ENCODE measurements around the gene PAFAH1B2. TPM values are rescaled to one million over a fixed set of nuclear protein-coding genes. Genes with fewer than 3 reads are reported as not detected.
"Not testable (repeated sequence)": the region's sequence is repeated elsewhere in the genome, so short reads cannot be mapped to it uniquely, and the experiment has no call there.

The PAFAH1B2 gene
- total RNA-seq, 1 experiment from 2014 or later = 91.6 TPM

GRCh38 chr11:117201658-117202305, 57.7 kb downstream of the PAFAH1B2 start:
- no peak for DNase-seq (ENCODE audit: low spot score)

GRCh38 chr11:117202386-117203068, 58.4 kb downstream of the PAFAH1B2 start:
- DNase-seq (ENCODE audit: low spot score) = no peak

GRCh38 chr11:117203069-117203407, 59.0 kb downstream of the PAFAH1B2 start:
- DNase-seq (ENCODE audit: low spot score) = no peak

- no peak for DNase-seq (ENCODE audit: low spot score)
These were observed 60.4 kb downstream of the PAFAH1B2 start for GRCh38 chr11:117204283-117205080.

GRCh38 chr11:117205211-117205818, 61.2 kb downstream of the PAFAH1B2 start:
- DNase-seq (ENCODE audit: low spot score) = no peak

GRCh38 chr11:117206111-117206510, 62.0 kb downstream of the PAFAH1B2 start:
- not testable (repeated sequence) for DNase-seq (ENCODE audit: low spot score)

GRCh38 chr11:117206859-117207258, 62.8 kb downstream of the PAFAH1B2 start:
- DNase-seq (ENCODE audit: low spot score) = not testable (repeated sequence)

GRCh38 chr11:117207481-117207880, 63.4 kb downstream of the PAFAH1B2 start:
- not testable (repeated sequence) for DNase-seq (ENCODE audit: low spot score)

GRCh38 chr11:117208710-117209109, 64.6 kb downstream of the PAFAH1B2 start:
- DNase-seq (ENCODE audit: low spot score) = not testable (repeated sequence)

- DNase-seq (ENCODE audit: low spot score) = not testable (repeated sequence)
These were observed 65.5 kb downstream of the PAFAH1B2 start for GRCh38 chr11:117209351-117210125.

- DNase-seq (ENCODE audit: low spot score) = no peak
These were observed 66.5 kb downstream of the PAFAH1B2 start for GRCh38 chr11:117210620-117211019.

- no peak for DNase-seq (ENCODE audit: low spot score)
These were observed 68.7 kb downstream of the PAFAH1B2 start for GRCh38 chr11:117212697-117213355.

- DNase-seq (ENCODE audit: low spot score) = no peak
These were observed 70.5 kb downstream of the PAFAH1B2 start for GRCh38 chr11:117214404-117215110.

- DNase-seq (ENCODE audit: low spot score) = peak; percentile 12
These were observed 73.3 kb downstream of the PAFAH1B2 start for GRCh38 chr11:117217141-117218084.

GRCh38 chr11:117218133-117218915, 74.2 kb downstream of the PAFAH1B2 start:
- no peak for DNase-seq (ENCODE audit: low spot score)

- no peak for DNase-seq (ENCODE audit: low spot score)
These were observed 74.9 kb downstream of the PAFAH1B2 start for GRCh38 chr11:117219001-117219400.

- DNase-seq (ENCODE audit: low spot score) = no peak
These were observed 75.4 kb downstream of the PAFAH1B2 start for GRCh38 chr11:117219455-117219854.

- no peak for DNase-seq (ENCODE audit: low spot score)
These were observed 75.9 kb downstream of the PAFAH1B2 start for GRCh38 chr11:117219995-117220394.

Measured in A172 (cell line).